Breast epithelium (tissue), 4 donors: ENCODE data around the gene ZG16B. TPM values are rescaled to one million over a fixed set of nuclear protein-coding genes. Genes with fewer than 3 reads are reported as not detected.

Experiments used
- DNase-seq, 2 donors: peaks; one replicate each; pipeline ENCODE4 v3.0.0-alpha.2; 2019; ENCODE audit warnings: low spot score in 2 of 2
- H3K27ac ChIP-seq, 2 donors: fragments of 200-600 bp; sonication (generic) in 1 of 2; one replicate each; pipeline ENCODE4 v1.5.1; 2016 to 2019; ENCODE audit warnings: mild to moderate bottlenecking in 1 of 2
- H3K27me3 ChIP-seq, 2 donors: fragments of 200-600 bp; sonication (generic) in 1 of 2; one replicate each; pipeline versions ENCODE4 v1.5.1 to v1.6.0; 2017 to 2019; ENCODE audit warnings: control low read depth in 1 of 2, mild to moderate bottlenecking in 1 of 2
- H3K36me3 ChIP-seq: fragments of 200-600 bp; one replicate; pipeline ENCODE4 v1.5.1; 2019
- H3K4me1 ChIP-seq, 2 donors: fragments of 200-600 bp; sonication (generic); one replicate each; pipeline ENCODE4 v1.5.1; 2016 to 2019; ENCODE audit warnings: control low read depth in 1 of 2
- H3K4me3 ChIP-seq, 3 donors: fragments of 200-600 bp; sonication (generic); 1 replicate in 2 of 3; 2 replicates in 1 of 3; pipeline ENCODE4 v1.5.1; 2016 to 2019; ENCODE audit warnings: mild to moderate bottlenecking in 3 of 3, moderate library complexity in 2 of 3
- H3K9me3 ChIP-seq, 2 donors: fragments of 200-600 bp; sonication (generic) in 1 of 2; one replicate each; pipeline ENCODE4 v1.5.1; 2016 to 2019; ENCODE audit warnings: control low read depth in 1 of 2
- CTCF ChIP-seq, 3 donors: fragments of 450-650 bp; IDR thresholded peaks; one replicate each; pipeline ENCODE4 v1.5.1; 2016 to 2017; ENCODE audit warnings: antibody characterized with exemption in 3 of 3, mild to moderate bottlenecking in 3 of 3, moderate library complexity in 3 of 3
- POLR2A ChIP-seq: fragments of 450-650 bp; IDR thresholded peaks from one replicate; pipeline ENCODE4 v1.6.1; 2016; ENCODE audit warnings: antibody characterized with exemption, mild to moderate bottlenecking, moderate library complexity
- POLR2AphosphoS5 ChIP-seq, 3 donors: sonication (generic); formaldehyde crosslinking; IDR thresholded peaks; one replicate each; pipeline ENCODE4 v1.6.1; 2017; ENCODE audit warnings: antibody characterized with exemption in 3 of 3
- intact Hi-C: fragments of 100-400 bp; cut with DNase I; formaldehyde crosslinking; loops from one replicate; pipeline ENCODE4 v1.15.1; 2023; ENCODE audit warnings: low total_unique reads
- total RNA-seq, 3 donors: library from RNA; depleted of rRNA; stranded (reverse); fragments of >200 nt; gene quantifications; one replicate each; pipeline ENCODE4 v1.1.0, GENCODE V29; 2016

ZG16B gene
- total RNA-seq, 3 donors from 2014 or later = 24.6 to 46.5 TPM; not detected in 1

DNA sequence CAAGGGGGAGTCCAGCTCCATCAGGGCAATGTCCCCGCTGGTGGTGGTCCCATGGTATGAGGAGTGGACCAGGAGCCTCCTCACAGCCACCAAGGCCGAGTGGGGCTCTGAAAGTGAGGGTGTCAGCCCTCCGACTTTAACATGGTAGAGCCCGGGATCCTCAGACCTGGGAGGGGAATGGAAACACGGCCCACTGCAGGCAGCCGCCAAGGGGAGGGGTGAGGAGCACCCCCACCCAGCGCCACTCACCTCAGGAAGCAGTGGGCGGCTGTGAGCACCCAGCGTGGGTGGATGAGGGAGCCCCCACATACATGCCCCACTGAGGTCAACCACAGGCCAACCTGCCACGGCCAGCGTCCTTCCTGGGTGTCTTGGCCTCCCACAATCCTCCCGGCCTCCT lies 10.8 kb downstream of the ZG16B start:
- TF ChIP-seq CTCF (IDR thresholded peaks at IDR 0.05) = no peak
- no peak for TF ChIP-seq POLR2AphosphoS5 (IDR thresholded peaks at IDR 0.05)
- no peak for TF ChIP-seq POLR2A
- Histone ChIP-seq H3K27me3 (no peaks in the 10 kb centered on the region), H3K36me3 (no peaks in the 10 kb centered on the region), H3K4me3 (no peak overlapping the region), H3K9me3 (no peaks in the 10 kb centered on the region), H3K4me1 (peaks cover 0 to 8% of the 10 kb centered on the region in 2 donors), H3K27ac (no peak overlapping the region)
- no peak for DNase-seq
- intact Hi-C loops = no loop called here

GRCh38 chr16:2841606-2842339 lies 11.7 kb downstream of the ZG16B start:
- TF ChIP-seq POLR2AphosphoS5 (IDR thresholded peaks at IDR 0.05) (no peak), POLR2A (no peak), CTCF (IDR thresholded peaks at IDR 0.05) (no peak)
- intact Hi-C loops = no loop called here
- H3K27ac ChIP-seq = no peak overlapping the region
- H3K4me1 ChIP-seq = peaks cover 0 to 1% of the 10 kb centered on the region in 2 donors
- no peaks in the 10 kb centered on the region for H3K36me3 ChIP-seq
- DNase-seq = no peak
- H3K9me3 ChIP-seq = no peaks in the 10 kb centered on the region
- H3K4me3 ChIP-seq = peak overlapping the region; percentile 2 to 57 (median 14)
- no peaks in the 10 kb centered on the region for H3K27me3 ChIP-seq

GRCh38 chr16:2842340-2843000 lies 12.4 kb downstream of the ZG16B start:
- intact Hi-C loops = no loop called here
- Histone ChIP-seq H3K9me3 (no peaks in the 10 kb centered on the region), H3K4me3 (peak overlapping the region; percentile 2 to 57 (median 14)), H3K36me3 (no peaks in the 10 kb centered on the region), H3K4me1 (no peaks in the 10 kb centered on the region), H3K27me3 (no peaks in the 10 kb centered on the region), H3K27ac (no peak overlapping the region)
- no peak for DNase-seq
- TF ChIP-seq POLR2A (no peak), POLR2AphosphoS5 (IDR thresholded peaks at IDR 0.05) (peak in 1 of 3 donors; percentile 36), CTCF (IDR thresholded peaks at IDR 0.05) (peak in 1 of 3 donors; percentile 15)

DNA sequence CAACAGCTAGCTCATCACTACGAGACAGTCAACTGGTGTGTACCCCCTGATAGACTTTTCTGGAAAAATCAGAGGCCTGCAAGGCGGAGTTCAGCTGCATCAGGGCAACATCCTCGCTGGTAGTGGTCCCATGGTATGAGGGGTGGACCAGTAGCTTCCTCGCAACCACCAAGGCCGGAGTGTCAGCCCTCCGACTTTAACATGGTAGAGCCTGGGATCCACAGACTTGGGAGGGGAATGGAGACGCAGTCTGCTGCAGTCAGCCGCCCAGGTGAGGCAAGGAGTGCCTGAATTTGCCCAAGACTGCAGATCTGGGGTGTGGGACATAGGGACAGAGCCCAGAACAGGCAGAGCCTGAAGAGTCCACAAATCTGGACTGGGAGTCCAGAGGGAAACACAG lies 13.4 kb downstream of the ZG16B start:
- Histone ChIP-seq H3K4me3 (no peak overlapping the region), H3K36me3 (no peaks in the 10 kb centered on the region), H3K4me1 (no peaks in the 10 kb centered on the region), H3K27ac (no peak overlapping the region), H3K27me3 (no peaks in the 10 kb centered on the region), H3K9me3 (no peaks in the 10 kb centered on the region)
- DNase-seq = no peak
- intact Hi-C loops = no loop called here
- no peak for TF ChIP-seq POLR2AphosphoS5 (IDR thresholded peaks at IDR 0.05)
- no peak for TF ChIP-seq CTCF (IDR thresholded peaks at IDR 0.05)
- TF ChIP-seq POLR2A = no peak

DNA sequence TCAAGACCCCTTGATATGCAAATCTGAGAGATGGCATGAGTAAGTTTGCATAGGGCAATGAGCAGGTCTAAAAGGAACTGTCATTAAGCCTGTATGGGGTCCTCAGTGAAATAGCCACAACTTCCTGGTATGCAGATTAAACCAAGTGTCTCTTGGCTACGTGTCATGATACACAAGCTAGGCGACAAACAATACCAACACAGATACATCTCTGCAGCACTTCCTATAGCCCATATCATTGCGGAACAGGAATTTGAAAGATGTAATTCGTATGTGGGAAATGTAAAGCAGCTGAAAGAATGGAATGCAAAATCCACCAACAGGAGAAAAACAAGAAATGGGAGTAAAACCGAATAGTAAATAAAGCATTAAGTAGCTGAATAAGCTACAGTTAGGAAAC lies 15.0 kb downstream of the ZG16B start:
- TF ChIP-seq POLR2AphosphoS5 (IDR thresholded peaks at IDR 0.05) = no peak
- intact Hi-C loops = no loop called here

More for the DNA sequence above, 15.0 kb downstream of the ZG16B start:
- Histone ChIP-seq H3K4me1 (no peaks in the 10 kb centered on the region), H3K9me3 (no peaks in the 10 kb centered on the region), H3K4me3 (no peak overlapping the region), H3K27ac (no peak overlapping the region), H3K36me3 (no peaks in the 10 kb centered on the region), H3K27me3 (peaks cover 0 to 7% of the 10 kb centered on the region in 2 donors)
- no peak for DNase-seq
